HUES6 (cell line): Measurements from ENCODE around the gene HPD.

ENCODE experiments used
- H3K27ac ChIP-seq: 2 replicates; pipeline ENCODE4 v1.7.0; 2013; ENCODE audit warnings: low read depth, mild to moderate bottlenecking, low read length, inconsistent platforms
- H3K27me3 ChIP-seq: 2 replicates; pipeline ENCODE4 v1.6.1; 2013; ENCODE audit warnings: low read length; ENCODE audit not compliant: control insufficient read depth, insufficient read depth
- H3K36me3 ChIP-seq: 2 replicates; pipeline ENCODE4 v1.6.1; 2013; ENCODE audit warnings: low read length; ENCODE audit not compliant: control insufficient read depth, insufficient read depth
- H3K4me1 ChIP-seq: 2 replicates; pipeline ENCODE4 v1.6.1; 2013; ENCODE audit warnings: low read length; ENCODE audit not compliant: control insufficient read depth, insufficient read depth
- H3K4me3 ChIP-seq: 2 replicates; pipeline ENCODE4 v1.5.1; 2013; ENCODE audit warnings: low read depth, low read length
- H3K9ac ChIP-seq: one replicate; pipeline ENCODE4 v1.6.1; 2013; ENCODE audit warnings: mild to moderate bottlenecking, low read length
- H3K9me3 ChIP-seq: 2 replicates; pipeline ENCODE4 v1.6.1; 2013; ENCODE audit warnings: low read depth, low read length; ENCODE audit not compliant: control insufficient read depth, insufficient read depth

The HPD gene

DNA sequence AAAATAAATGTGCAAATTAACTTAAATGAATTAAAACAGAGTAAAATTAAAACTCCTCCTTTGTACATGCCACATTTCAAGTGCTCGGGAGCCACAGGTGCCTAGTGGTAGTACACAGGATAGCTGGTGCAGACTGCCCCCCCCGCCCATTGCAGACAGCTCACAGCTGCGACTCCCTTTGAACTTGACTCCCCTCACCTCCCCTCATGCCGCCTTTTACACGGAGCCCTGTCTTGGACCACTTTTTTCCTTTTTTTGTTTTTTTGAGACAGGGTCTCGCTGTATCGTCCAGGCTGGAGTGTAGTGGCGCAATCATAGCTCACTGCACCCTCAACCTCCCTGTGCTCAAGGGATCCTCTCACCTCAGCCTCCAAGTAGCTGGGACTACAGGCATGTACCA lies 43.4 kb downstream of the HPD start:
- Histone ChIP-seq H3K27ac (no peak overlapping the region), H3K27me3 (no peaks in the 10 kb centered on the region)

DNA sequence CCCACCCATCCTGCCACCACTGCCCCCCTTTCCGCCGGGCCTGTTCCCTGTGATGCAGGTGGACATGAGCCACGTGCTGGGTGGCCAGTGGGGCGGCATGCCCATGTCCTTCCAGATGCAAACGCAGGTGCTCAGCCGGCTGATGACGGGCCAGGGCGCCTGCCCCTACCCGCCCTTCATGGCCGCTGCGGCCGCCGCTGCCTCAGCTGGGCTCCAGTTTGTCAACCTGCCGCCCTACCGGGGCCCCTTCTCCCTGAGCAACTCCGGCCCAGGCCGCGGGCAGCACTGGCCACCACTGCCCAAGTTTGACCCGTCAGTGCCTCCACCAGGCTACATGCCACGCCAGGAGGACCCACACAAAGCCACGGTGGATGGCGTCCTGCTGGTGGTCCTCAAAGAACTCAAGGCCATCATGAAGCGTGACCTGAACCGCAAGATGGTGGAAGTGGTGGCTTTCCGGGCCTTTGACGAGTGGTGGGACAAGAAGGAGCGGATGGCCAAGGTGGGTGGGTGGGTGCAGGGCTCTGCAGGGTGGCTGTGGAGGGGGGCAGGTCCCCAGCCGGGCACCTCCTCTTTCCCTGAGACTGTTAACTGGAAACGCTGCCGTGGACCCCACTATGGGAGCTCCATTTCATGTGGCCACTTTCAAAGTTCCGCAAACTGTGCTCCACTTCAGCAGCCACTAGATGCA lies 44.1 kb downstream of the HPD start:
- H3K4me3 ChIP-seq, result no peak overlapping the region
- no peak overlapping the region for H3K9ac ChIP-seq
- no peaks in the 10 kb centered on the region for H3K9me3 ChIP-seq
- no peak overlapping the region for H3K27ac ChIP-seq
- no peaks in the 10 kb centered on the region for H3K27me3 ChIP-seq
- peaks cover 62% of the 10 kb centered on the region for H3K36me3 ChIP-seq
- peaks cover 15% of the 10 kb centered on the region for H3K4me1 ChIP-seq

More for the DNA sequence above, 43.4 kb downstream of the HPD start:
- no peaks in the 10 kb centered on the region for H3K9me3 ChIP-seq
- no peak overlapping the region for H3K9ac ChIP-seq
- H3K4me1 ChIP-seq, result peaks cover 15% of the 10 kb centered on the region
- peaks cover 62% of the 10 kb centered on the region for H3K36me3 ChIP-seq
- H3K4me3 ChIP-seq, result no peak overlapping the region

DNA sequence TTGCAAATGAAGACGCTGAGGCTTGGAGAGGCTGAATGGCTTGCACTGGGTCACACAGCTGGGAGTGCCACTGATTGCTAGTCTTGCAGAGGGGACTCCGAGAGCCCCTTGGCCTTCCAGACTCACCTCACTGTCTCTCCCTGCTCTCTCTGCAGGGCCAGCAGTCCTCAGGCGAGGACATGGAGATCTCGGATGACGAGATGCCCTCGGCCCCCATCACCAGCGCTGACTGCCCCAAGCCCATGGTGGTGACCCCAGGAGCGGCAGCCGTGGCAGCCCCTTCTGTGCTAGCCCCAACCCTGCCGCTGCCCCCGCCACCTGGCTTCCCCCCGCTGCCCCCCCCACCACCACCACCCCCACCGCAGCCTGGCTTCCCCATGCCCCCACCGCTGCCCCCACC lies 44.7 kb downstream of the HPD start:
- Histone ChIP-seq H3K4me3 (no peak overlapping the region), H3K4me1 (peaks cover 15% of the 10 kb centered on the region), H3K36me3 (peaks cover 62% of the 10 kb centered on the region), H3K27me3 (no peaks in the 10 kb centered on the region), H3K9ac (no peak overlapping the region), H3K27ac (no peak overlapping the region), H3K9me3 (no peaks in the 10 kb centered on the region)

DNA sequence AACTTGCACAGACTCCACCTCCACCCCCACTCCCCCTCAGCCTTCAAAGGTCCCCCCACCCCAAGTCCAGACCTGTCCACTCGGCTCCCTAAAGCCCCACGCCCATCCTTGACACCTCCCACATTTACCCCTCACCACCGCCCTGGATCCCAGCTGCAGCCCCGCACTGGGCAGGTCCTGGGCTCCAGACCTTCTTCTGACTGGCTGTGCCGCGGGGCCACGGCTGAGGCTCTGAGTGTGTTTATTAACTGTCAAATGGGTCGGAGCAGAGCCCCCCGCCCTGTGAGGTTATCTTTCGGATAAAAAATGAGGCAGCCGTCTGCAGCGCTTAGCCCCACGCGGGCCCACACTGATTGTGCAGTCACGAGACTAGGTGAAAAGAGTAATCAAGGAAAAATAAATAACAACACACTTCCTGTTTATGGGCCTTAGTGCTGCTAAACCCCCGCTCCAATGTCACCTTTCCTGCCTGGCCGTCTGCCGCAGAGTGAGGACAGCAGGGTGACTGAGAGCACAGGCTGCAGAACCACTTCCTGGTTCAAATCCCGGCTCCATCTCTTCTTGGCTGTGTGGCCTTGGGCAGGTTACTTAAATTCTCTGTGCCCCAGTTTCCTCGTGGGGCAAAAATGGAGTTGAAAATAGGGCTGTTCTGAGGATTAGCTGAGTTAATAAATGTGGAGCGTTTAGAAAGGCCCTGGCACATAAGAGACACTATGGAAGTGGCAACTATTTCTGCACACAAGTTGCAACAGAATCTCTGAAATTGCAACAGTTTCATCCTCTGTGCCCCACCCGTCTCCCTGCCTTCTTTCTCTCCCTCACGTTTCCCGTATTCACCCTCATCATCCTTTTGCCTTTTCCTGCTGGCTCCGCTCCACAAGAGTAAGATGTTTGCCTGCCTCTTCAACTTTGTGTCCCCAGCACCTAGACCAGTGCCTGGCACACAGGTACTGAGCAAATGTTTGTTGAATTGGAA lies 45.5 kb downstream of the HPD start:
- no peak overlapping the region for H3K27ac ChIP-seq
- H3K9me3 ChIP-seq, result no peaks in the 10 kb centered on the region
- H3K4me1 ChIP-seq, result peaks cover 15% of the 10 kb centered on the region
- H3K9ac ChIP-seq, result no peak overlapping the region
- H3K36me3 ChIP-seq, result peaks cover 68% of the 10 kb centered on the region
- no peaks in the 10 kb centered on the region for H3K27me3 ChIP-seq
- H3K4me3 ChIP-seq, result peak overlapping the region; percentile 83

DNA sequence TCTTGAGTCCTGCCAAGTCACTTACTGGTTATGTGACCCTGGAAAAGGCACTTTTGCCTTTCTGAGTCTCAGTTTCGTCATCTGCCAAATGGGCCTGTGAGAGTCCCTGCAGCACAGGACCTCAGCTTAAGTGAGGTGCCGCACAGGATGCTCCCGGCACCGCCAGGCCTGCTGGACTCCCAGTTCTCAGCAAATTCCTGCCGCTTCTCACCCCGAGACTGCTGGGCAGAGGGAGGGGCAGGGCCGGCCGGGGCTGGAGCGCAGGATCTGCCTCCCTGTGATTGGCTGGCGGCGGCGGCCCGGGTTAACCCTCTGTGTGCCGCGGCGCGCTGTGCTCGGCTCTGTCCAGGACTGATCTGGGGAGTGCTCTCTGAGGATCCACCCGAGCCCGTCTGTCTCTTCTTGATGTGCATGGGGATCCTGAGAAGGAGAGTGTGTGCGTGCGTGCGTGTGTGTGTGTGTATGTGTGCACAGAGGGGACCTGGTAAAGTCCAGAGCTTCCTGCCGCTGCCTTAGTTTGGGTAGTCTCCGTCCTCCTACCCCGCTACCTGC lies 46.3 kb downstream of the HPD start:
- Histone ChIP-seq H3K4me1 (peaks cover 15% of the 10 kb centered on the region), H3K9ac (peak overlapping the region; percentile 54), H3K27me3 (no peaks in the 10 kb centered on the region), H3K4me3 (peak overlapping the region; percentile 83), H3K9me3 (no peaks in the 10 kb centered on the region), H3K36me3 (peaks cover 67% of the 10 kb centered on the region), H3K27ac (peak overlapping the region; percentile 15; the same call in 1 of the 2 replicates)

DNA sequence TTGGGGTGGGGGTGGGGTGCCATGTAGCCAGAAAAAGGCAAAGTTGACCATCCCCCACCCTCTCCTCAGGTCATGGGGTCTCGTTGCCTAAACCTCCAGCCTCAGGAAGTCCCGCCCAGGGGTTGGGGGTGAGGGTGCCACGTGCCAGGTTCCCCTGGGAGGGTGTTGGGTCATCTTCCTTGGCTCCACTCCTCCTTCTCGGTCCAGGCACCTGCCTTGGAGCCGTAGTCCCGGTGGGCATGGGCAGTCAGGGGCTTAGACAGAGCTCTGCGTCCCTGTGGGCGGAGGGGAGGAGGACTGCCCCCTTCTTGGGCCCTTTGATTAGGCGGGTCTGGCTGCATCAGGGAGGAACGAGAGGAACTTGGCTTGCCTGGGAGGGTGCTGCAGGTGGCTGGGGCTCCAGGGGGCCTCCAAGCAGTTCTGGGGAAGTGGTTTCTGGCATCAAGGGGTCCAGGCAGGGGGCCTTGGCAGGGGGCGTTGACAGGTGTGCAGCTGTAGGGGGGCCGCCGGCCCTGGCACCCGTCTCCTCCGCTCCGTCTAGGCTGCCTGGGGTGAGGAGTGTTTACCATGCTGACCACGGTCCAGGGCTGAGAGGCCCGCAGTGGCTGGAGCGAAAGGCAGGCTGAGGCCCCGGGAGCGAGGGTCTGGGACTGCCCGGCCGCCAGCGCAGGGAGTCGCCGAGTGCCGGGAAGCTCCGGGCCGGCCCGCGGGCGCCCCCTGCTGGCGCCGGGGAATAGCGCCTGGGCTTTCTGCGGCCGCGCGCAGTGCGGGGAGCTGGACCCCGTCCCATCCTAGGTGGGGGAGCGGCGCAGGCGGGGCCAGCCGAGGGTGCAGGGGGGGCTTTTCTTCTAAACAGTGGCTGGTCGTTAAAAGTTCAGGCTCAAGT lies 47.0 kb downstream of the HPD start:
- H3K4me3 ChIP-seq, result peak overlapping the region; percentile 83
- H3K9me3 ChIP-seq, result no peaks in the 10 kb centered on the region
- peaks cover 65% of the 10 kb centered on the region for H3K36me3 ChIP-seq
- no peaks in the 10 kb centered on the region for H3K27me3 ChIP-seq
- peak overlapping the region; percentile 54 for H3K9ac ChIP-seq
- H3K27ac ChIP-seq, result peak overlapping the region; percentile 15; the same call in 1 of the 2 replicates
- peaks cover 20% of the 10 kb centered on the region for H3K4me1 ChIP-seq

DNA sequence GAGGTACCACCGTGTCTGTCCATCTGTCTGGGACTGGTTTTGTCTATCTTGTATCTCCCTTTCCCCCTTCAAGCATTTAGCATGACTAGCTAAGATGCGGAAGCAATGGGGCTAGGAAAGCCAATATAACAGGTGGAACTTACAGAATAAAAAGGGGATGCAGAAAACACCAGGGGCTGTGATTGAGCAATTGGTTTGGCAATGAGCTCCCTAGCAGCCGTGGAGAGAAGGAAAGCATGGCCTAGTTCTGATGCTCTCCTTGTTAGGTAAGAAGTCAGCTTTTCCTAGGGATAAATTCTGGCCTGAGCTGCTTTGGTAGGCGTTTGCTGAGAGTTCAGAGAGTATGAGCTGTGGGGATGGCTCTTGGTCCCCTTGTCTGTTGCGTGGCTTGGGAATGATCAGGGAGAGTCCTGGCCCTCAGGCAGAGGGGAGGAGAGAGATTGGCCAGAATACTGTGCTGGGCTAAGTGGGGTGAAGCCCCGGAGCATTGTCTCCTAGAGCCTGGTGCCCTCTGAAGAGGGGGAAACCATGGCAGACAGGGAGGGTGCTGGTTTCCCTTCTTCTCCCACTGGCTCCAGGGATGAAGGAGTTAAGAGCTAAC lies 47.7 kb downstream of the HPD start:
- H3K27ac ChIP-seq, result no peak overlapping the region
- H3K36me3 ChIP-seq, result peaks cover 62% of the 10 kb centered on the region
- H3K4me3 ChIP-seq, result peak overlapping the region; percentile 83
- H3K9ac ChIP-seq, result no peak overlapping the region
- H3K27me3 ChIP-seq, result no peaks in the 10 kb centered on the region
- H3K4me1 ChIP-seq, result peaks cover 26% of the 10 kb centered on the region
- no peaks in the 10 kb centered on the region for H3K9me3 ChIP-seq

DNA sequence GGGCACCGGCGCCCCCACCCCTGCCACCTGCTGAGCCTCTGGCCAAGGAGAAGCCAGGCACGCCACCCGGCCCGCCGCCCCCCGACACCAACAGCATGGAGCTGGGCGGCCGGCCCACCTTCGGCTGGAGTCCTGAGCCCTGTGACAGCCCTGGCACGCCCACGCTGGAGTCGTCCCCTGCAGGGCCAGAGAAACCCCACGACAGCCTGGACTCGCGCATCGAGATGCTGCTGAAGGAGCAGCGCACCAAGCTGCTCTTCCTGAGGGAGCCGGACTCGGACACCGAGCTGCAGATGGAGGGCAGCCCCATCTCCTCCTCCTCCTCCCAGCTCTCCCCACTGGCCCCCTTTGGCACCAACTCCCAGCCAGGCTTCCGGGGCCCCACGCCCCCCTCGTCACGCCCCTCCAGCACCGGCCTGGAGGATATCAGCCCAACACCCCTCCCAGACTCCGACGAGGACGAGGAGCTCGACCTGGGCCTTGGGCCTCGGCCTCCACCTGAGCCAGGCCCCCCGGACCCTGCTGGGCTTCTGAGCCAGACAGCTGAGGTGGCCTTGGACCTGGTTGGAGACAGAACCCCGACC lies 48.3 kb downstream of the HPD start:
- peaks cover 29% of the 10 kb centered on the region for H3K4me1 ChIP-seq
- H3K27ac ChIP-seq, result no peak overlapping the region
- H3K9ac ChIP-seq, result no peak overlapping the region
- no peak overlapping the region for H3K4me3 ChIP-seq
- H3K9me3 ChIP-seq, result no peaks in the 10 kb centered on the region
- H3K36me3 ChIP-seq, result peaks cover 61% of the 10 kb centered on the region
- H3K27me3 ChIP-seq, result no peaks in the 10 kb centered on the region

DNA sequence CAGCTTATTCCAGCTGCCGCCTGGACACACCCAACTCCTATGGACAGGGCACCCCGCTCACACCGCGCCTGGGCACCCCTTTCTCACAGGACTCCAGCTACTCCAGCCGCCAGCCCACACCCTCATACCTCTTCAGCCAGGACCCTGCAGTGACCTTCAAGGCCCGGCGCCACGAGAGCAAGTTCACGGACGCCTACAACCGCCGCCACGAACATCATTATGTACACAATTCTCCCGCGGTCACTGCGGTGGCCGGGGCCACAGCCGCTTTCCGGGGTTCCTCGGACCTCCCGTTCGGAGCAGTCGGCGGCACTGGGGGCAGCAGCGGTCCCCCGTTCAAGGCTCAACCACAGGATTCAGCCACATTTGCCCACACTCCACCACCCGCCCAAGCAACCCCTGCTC lies 48.9 kb downstream of the HPD start:
- Histone ChIP-seq H3K4me1 (peaks cover 29% of the 10 kb centered on the region), H3K27ac (no peak overlapping the region), H3K9ac (no peak overlapping the region), H3K9me3 (no peaks in the 10 kb centered on the region), H3K36me3 (peaks cover 55% of the 10 kb centered on the region), H3K4me3 (no peak overlapping the region), H3K27me3 (no peaks in the 10 kb centered on the region)

DNA sequence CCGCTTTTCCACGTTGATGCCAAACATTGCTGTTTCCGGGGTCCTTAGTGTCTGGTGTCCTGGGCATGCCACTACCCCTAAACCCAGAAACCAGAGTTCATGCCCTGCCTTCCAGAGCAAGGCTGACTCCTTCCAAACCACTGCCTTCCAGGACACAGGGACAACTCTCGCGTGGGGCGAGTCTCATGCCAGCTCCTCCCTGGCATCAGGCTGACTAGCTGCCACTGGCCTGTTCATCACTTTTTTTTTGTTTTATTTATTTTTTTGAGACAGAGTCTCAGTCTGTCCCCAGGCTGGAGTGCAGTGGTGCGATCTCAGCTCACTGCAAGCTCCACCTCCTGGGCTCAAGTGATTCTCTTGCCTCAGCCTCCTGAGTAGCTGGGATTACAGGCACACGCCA lies 50.0 kb downstream of the HPD start:
- Histone ChIP-seq H3K4me3 (no peak overlapping the region), H3K36me3 (peaks cover 48% of the 10 kb centered on the region), H3K9ac (no peak overlapping the region), H3K27me3 (no peaks in the 10 kb centered on the region), H3K9me3 (no peaks in the 10 kb centered on the region), H3K27ac (no peak overlapping the region), H3K4me1 (peaks cover 29% of the 10 kb centered on the region)
